ENCODE data around the gene DUSP8.

DUSP8 gene

GRCh38 chr11:1541474-1542204, 30.4 kb downstream of the DUSP8 start:
- Histone ChIP-seq H3K4me3 (ENCODE audit: low read length, poor library complexity, severe bottlenecking) (no peak overlapping the region), H3K4me1 (ENCODE audit: insufficient read depth, low read length, poor library complexity, severe bottlenecking) (peaks cover 5% of the 10 kb centered on the region), H3K4me2 (ENCODE audit: low read depth, low read length, poor library complexity, severe bottlenecking) (no peak overlapping the region), H2AFZ (ENCODE audit: low read length) (no peak overlapping the region), H3F3A (ENCODE audit: low read depth) (no peaks in the 10 kb centered on the region), H3K9ac (ENCODE audit: low read depth, low read length, poor library complexity, severe bottlenecking) (no peak overlapping the region), H3K36me3 (ENCODE audit: insufficient read depth, low read length) (no peaks in the 10 kb centered on the region), H4K20me1 (ENCODE audit: insufficient read depth, low read length, poor library complexity, severe bottlenecking) (peaks cover 4% of the 10 kb centered on the region), H3K79me2 (ENCODE audit: insufficient read depth, low read length) (peaks cover 10% of the 10 kb centered on the region), H3K9me2 (replicated peaks; ENCODE audit: low read depth, low read length) (no peaks in the 10 kb centered on the region), H3K9me3 (ENCODE audit: insufficient read depth, low read depth, low read length) (no peaks in the 10 kb centered on the region), H3K27me3 (ENCODE audit: insufficient read depth, low read length, poor library complexity, severe bottlenecking) (no peaks in the 10 kb centered on the region)
- TF ChIP-seq CTCF (conservative IDR thresholded peaks at IDR 0.05; ENCODE audit: low read length): no peak

GRCh38 chr11:1540074-1540473, 32.0 kb downstream of the DUSP8 start:
- Histone ChIP-seq H3K4me3 (ENCODE audit: low read length, poor library complexity, severe bottlenecking) (no peak overlapping the region), H3K9me3 (ENCODE audit: insufficient read depth, low read depth, low read length) (no peaks in the 10 kb centered on the region), H3K9ac (ENCODE audit: low read depth, low read length, poor library complexity, severe bottlenecking) (no peak overlapping the region), H4K20me1 (ENCODE audit: insufficient read depth, low read length, poor library complexity, severe bottlenecking) (peaks cover 17% of the 10 kb centered on the region), H3K4me2 (ENCODE audit: low read depth, low read length, poor library complexity, severe bottlenecking) (no peak overlapping the region), H3K27me3 (ENCODE audit: insufficient read depth, low read length, poor library complexity, severe bottlenecking) (no peaks in the 10 kb centered on the region), H3K4me1 (ENCODE audit: insufficient read depth, low read length, poor library complexity, severe bottlenecking) (peaks cover 17% of the 10 kb centered on the region), H3K36me3 (ENCODE audit: insufficient read depth, low read length) (no peaks in the 10 kb centered on the region), H2AFZ (ENCODE audit: low read length) (no peak overlapping the region), H3K9me2 (replicated peaks; ENCODE audit: low read depth, low read length) (no peaks in the 10 kb centered on the region), H3F3A (ENCODE audit: low read depth) (no peaks in the 10 kb centered on the region), H3K79me2 (ENCODE audit: insufficient read depth, low read length) (peaks cover 25% of the 10 kb centered on the region)
- TF ChIP-seq CTCF (conservative IDR thresholded peaks at IDR 0.05; ENCODE audit: low read length): no peak
- TF ChIP-seq EZH2phosphoT487 (IDR thresholded peaks at IDR 0.05; ENCODE audit: borderline replicate concordance): no peak

GRCh38 chr11:1538153-1538552, 33.9 kb downstream of the DUSP8 start:
- peaks cover 42% of the 10 kb centered on the region for H3K79me2 ChIP-seq (ENCODE audit: insufficient read depth, low read length)

More at GRCh38 chr11:1538153-1538552, 33.9 kb downstream of the DUSP8 start:
- Histone ChIP-seq H3K9me3 (ENCODE audit: insufficient read depth, low read depth, low read length) (no peaks in the 10 kb centered on the region), H3K4me1 (ENCODE audit: insufficient read depth, low read length, poor library complexity, severe bottlenecking) (peaks cover 17% of the 10 kb centered on the region), H3K9me2 (replicated peaks; ENCODE audit: low read depth, low read length) (no peaks in the 10 kb centered on the region), H3K36me3 (ENCODE audit: insufficient read depth, low read length) (no peaks in the 10 kb centered on the region), H4K20me1 (ENCODE audit: insufficient read depth, low read length, poor library complexity, severe bottlenecking) (peaks cover 18% of the 10 kb centered on the region), H2AFZ (ENCODE audit: low read length) (no peak overlapping the region), H3F3A (ENCODE audit: low read depth) (no peaks in the 10 kb centered on the region), H3K9ac (ENCODE audit: low read depth, low read length, poor library complexity, severe bottlenecking) (no peak overlapping the region), H3K27me3 (ENCODE audit: insufficient read depth, low read length, poor library complexity, severe bottlenecking) (no peaks in the 10 kb centered on the region), H3K4me2 (ENCODE audit: low read depth, low read length, poor library complexity, severe bottlenecking) (no peak overlapping the region), H3K4me3 (ENCODE audit: low read length, poor library complexity, severe bottlenecking) (no peak overlapping the region)
- TF ChIP-seq EZH2phosphoT487 (IDR thresholded peaks at IDR 0.05; ENCODE audit: borderline replicate concordance) (no peak), CTCF (conservative IDR thresholded peaks at IDR 0.05; ENCODE audit: low read length) (no peak)
